GM18870 (cell line): ENCODE results near the gene TBC1D10A.

Experiments
- ATAC-seq: cut with Tn5 transposase; IDR thresholded peaks from one replicate; pipeline ENCODE4 v1.9.1; 2021; ENCODE audit warnings: moderate library complexity; ENCODE audit not compliant: unreplicated experiment

TBC1D10A gene

GRCh38 chr22:30286813-30287647, 39.7 kb downstream of the TBC1D10A start:
- no peak for ATAC-seq

GRCh38 chr22:30286331-30286730, 40.4 kb downstream of the TBC1D10A start:
- no peak for ATAC-seq

GRCh38 chr22:30285846-30286200, 40.9 kb downstream of the TBC1D10A start:
- no peak for ATAC-seq

GRCh38 chr22:30285176-30285845, 41.4 kb downstream of the TBC1D10A start:
- ATAC-seq: no peak

- ATAC-seq: no peak
These were observed 42.1 kb downstream of the TBC1D10A start for GRCh38 chr22:30284666-30285065.

GRCh38 chr22:30284172-30284571, 42.6 kb downstream of the TBC1D10A start:
- no peak for ATAC-seq

GRCh38 chr22:30283342-30283741, 43.4 kb downstream of the TBC1D10A start:
- ATAC-seq: no peak

- ATAC-seq: no peak
These were observed 44.1 kb downstream of the TBC1D10A start for GRCh38 chr22:30282616-30283046.

GRCh38 chr22:30280505-30280904, 46.2 kb downstream of the TBC1D10A start:
- ATAC-seq: no peak

- no peak for ATAC-seq
These were observed 46.8 kb downstream of the TBC1D10A start for GRCh38 chr22:30279932-30280331.

- no peak for ATAC-seq
These were observed 47.5 kb downstream of the TBC1D10A start for GRCh38 chr22:30279046-30279788.

- no peak for ATAC-seq
These were observed 49.0 kb downstream of the TBC1D10A start for GRCh38 chr22:30277547-30278344.

- no peak for ATAC-seq
These were observed 50.7 kb downstream of the TBC1D10A start for GRCh38 chr22:30276039-30276438.

GRCh38 chr22:30275625-30276024, 51.1 kb downstream of the TBC1D10A start:
- ATAC-seq: no peak

- ATAC-seq: no peak
These were observed 52.3 kb downstream of the TBC1D10A start for GRCh38 chr22:30274437-30274812.

GRCh38 chr22:30273711-30274436, 52.9 kb downstream of the TBC1D10A start:
- ATAC-seq: no peak

GRCh38 chr22:30272781-30273601, 53.8 kb downstream of the TBC1D10A start:
- no peak for ATAC-seq

- ATAC-seq: no peak
These were observed 55.9 kb downstream of the TBC1D10A start for GRCh38 chr22:30270832-30271231.

- no peak for ATAC-seq
These were observed 58.4 kb downstream of the TBC1D10A start for GRCh38 chr22:30268331-30268730.
